HG03025 (cell line): ENCODE measurements around the gene MYO9A.

ENCODE experiments used
- ATAC-seq: cut with Tn5 transposase; IDR thresholded peaks from one replicate; pipeline ENCODE4 v1.9.1; 2021; ENCODE audit warnings: mild to moderate bottlenecking, moderate library complexity; ENCODE audit not compliant: unreplicated experiment, low FRiP score

Gene MYO9A

GRCh38 chr15:71997691-71998090, 120.3 kb downstream of the MYO9A start:
- no peak for ATAC-seq

- no peak for ATAC-seq
These were observed 142.2 kb downstream of the MYO9A start for GRCh38 chr15:71975816-71976150.

GRCh38 chr15:71974211-71974610, 143.7 kb downstream of the MYO9A start:
- ATAC-seq: no peak

- ATAC-seq: no peak
These were observed 144.6 kb downstream of the MYO9A start for GRCh38 chr15:71973366-71973765.

- no peak for ATAC-seq
These were observed 146.0 kb downstream of the MYO9A start for GRCh38 chr15:71971905-71972304.

- no peak for ATAC-seq
These were observed 147.5 kb downstream of the MYO9A start for GRCh38 chr15:71970435-71970834.

- no peak for ATAC-seq
These were observed 155.4 kb downstream of the MYO9A start for GRCh38 chr15:71962537-71962936.

GRCh38 chr15:71957026-71957425, 160.9 kb downstream of the MYO9A start:
- ATAC-seq: no peak

GRCh38 chr15:71951134-71951533, 166.8 kb downstream of the MYO9A start:
- no peak for ATAC-seq

- ATAC-seq: no peak
These were observed 172.9 kb downstream of the MYO9A start for GRCh38 chr15:71945012-71945411.

GRCh38 chr15:71943806-71944205, 174.1 kb downstream of the MYO9A start:
- no peak for ATAC-seq

- ATAC-seq: no peak
These were observed 177.9 kb downstream of the MYO9A start for GRCh38 chr15:71939981-71940588.

GRCh38 chr15:71937650-71938311, 180.2 kb downstream of the MYO9A start:
- ATAC-seq: no peak

- ATAC-seq: no peak
These were observed 183.5 kb downstream of the MYO9A start for GRCh38 chr15:71934446-71934845.

GRCh38 chr15:71932689-71933088, 185.3 kb downstream of the MYO9A start:
- no peak for ATAC-seq

GRCh38 chr15:71931261-71931660, 186.7 kb downstream of the MYO9A start:
- ATAC-seq: no peak

GRCh38 chr15:71925145-71925544, 192.8 kb downstream of the MYO9A start:
- no peak for ATAC-seq

GRCh38 chr15:71921191-71921590, 196.8 kb downstream of the MYO9A start:
- no peak for ATAC-seq

GRCh38 chr15:71920573-71920972, 197.4 kb downstream of the MYO9A start:
- ATAC-seq: no peak

GRCh38 chr15:71916834-71917233, 201.1 kb downstream of the MYO9A start:
- no peak for ATAC-seq

GRCh38 chr15:71914092-71914491, 203.9 kb downstream of the MYO9A start:
- no peak for ATAC-seq

- no peak for ATAC-seq
These were observed 218.3 kb downstream of the MYO9A start for GRCh38 chr15:71899674-71900073.

- ATAC-seq: no peak
These were observed 224.3 kb downstream of the MYO9A start for GRCh38 chr15:71893691-71894090.
